ENCODE measurements around the gene GLRX5. TPM values are rescaled to one million over a fixed set of nuclear protein-coding genes. Genes with fewer than 3 reads are reported as not detected.
"Not testable (repeated sequence)": the region's sequence is repeated elsewhere in the genome, so short reads cannot be mapped to it uniquely, and the experiment has no call there.

Gene GLRX5
- total RNA-seq, 2 experiments from 2014 or later = 30.4 to 34.5 TPM

DNA sequence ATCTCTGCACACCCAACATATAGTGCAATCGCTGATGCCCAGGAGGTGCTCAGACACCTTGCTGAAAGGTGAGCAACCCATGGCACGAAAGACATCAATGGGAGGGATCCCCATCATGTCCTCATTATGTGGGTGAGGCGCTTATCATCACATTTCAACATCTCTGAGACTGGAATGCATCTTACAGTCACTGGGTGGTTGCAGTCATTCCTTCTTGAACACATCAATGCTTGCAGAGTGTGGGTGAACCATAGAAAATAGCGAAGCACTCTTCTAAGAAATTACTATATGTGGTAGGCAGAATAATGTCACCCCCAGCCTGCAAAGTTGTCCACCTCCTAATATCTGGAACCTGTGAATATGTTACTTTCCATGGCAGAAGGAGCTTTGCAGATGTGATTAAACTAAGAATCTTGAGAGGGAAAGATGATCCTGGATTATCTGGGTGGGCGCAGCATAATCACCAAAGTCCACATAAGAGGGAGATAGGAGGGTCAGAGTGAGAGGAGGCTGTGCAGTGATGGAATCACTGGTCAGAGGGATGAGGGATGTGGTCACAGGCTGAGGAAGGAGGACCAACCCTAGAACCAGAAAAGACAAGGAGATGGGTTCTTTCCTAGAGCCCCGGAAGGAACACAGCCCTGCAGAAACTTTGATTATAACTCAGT is 51.2 kb downstream of the GLRX5 start:
- DNase-seq = no peak
- Mint-ChIP-seq H3K27ac (no peak overlapping the region), H3K27me3 (peaks cover 2% of the 10 kb centered on the region), H3K9me3 (peaks cover 11% of the 10 kb centered on the region), H3K36me3 (ENCODE audit: low read depth) (no peaks in the 10 kb centered on the region), H3K4me1 (no peaks in the 10 kb centered on the region), H3K4me3 (no peak overlapping the region)
- POLR2A ChIA-PET = no interaction called here
- CTCF ChIA-PET = no interaction called here

DNA sequence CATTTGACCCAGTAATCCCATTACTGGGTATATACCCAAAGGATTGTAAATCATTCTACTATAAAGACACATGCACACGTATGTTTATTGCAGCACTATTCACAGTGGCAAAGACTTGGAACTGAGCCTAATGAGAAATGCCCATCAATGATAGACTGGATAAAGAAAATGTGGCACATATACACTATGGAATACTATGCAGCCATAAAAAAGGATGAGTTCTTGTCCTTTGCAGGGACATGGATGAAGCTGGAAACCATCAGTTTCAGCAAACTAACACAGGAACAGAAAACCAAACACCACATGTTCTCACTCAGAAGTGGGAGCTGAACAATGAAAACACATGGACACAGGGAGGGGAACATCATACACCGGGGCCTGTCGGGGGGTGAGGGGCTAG is 56.3 kb downstream of the GLRX5 start:
- H3K4me3 Mint-ChIP-seq; H3K36me3 Mint-ChIP-seq (ENCODE audit: low read depth); CTCF ChIA-PET; H3K9me3 Mint-ChIP-seq; H3K27me3 Mint-ChIP-seq; H3K4me1 Mint-ChIP-seq; H3K27ac Mint-ChIP-seq; DNase-seq; POLR2A ChIA-PET: not testable (repeated sequence)

Other genes starting within 250 kb of the GLRX5 start
- under 1 TPM; 0.33 to 0.48 TPM for gene CLMN, start 215.1 kb upstream of the GLRX5 start, total RNA-seq
- 10 to 100 TPM; 86.2 to 89.5 TPM for gene SYNE3, start 18.4 kb upstream of the GLRX5 start, total RNA-seq
- gene TCL1B, start 151.4 kb downstream of the GLRX5 start, total RNA-seq = not detected
- not detected for gene TCL1A, start 179.1 kb downstream of the GLRX5 start, total RNA-seq

Data from activated CD4-positive, alpha-beta memory T cell treated with anti-CD3 and anti-CD28 coated beads, Interleukin-2, amount 10 ng/mL, durations not matched to agents 7 days and 5 days (primary cell).